Measurements from ENCODE around the gene NUDT14.

- TF ChIP-seq, protein P1, sequence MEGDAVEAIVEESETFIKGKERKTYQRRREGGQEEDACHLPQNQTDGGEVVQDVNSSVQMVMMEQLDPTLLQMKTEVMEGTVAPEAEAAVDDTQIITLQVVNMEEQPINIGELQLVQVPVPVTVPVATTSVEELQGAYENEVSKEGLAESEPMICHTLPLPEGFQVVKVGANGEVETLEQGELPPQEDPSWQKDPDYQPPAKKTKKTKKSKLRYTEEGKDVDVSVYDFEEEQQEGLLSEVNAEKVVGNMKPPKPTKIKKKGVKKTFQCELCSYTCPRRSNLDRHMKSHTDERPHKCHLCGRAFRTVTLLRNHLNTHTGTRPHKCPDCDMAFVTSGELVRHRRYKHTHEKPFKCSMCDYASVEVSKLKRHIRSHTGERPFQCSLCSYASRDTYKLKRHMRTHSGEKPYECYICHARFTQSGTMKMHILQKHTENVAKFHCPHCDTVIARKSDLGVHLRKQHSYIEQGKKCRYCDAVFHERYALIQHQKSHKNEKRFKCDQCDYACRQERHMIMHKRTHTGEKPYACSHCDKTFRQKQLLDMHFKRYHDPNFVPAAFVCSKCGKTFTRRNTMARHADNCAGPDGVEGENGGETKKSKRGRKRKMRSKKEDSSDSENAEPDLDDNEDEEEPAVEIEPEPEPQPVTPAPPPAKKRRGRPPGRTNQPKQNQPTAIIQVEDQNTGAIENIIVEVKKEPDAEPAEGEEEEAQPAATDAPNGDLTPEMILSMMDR (IDR thresholded peaks at IDR 0.05), result no peak
- TF ChIP-seq POLR2A (IDR thresholded peaks at IDR 0.05), result no peak
Observed at GRCh38 chr14:105187116-105187515, 6.0 kb upstream of the NUDT14 start.
